Adrenal gland (tissue), 5 donors: ENCODE measurements around the gene DENND10.

Experiments used
- POLR2A ChIP-seq, 2 donors: fragments of 450-650 bp; IDR thresholded peaks; one replicate each; pipeline ENCODE4 v1.6.1; 2017; ENCODE audit warnings: antibody characterized with exemption in 2 of 2, mild to moderate bottlenecking in 2 of 2, moderate library complexity in 1 of 2
- TF ChIP-seq, protein P1 (sequence below), 6 experiments: fragments of 450-650 bp in 4 of 6; fragments of 200-600 bp in 2 of 6; sonication (generic) in 1 of 6; IDR thresholded peaks; 1 replicate in 5 of 6; 2 replicates in 1 of 6; pipeline versions ENCODE4 v1.5.1 to v1.8.0; 2016 to 2021; ENCODE audit warnings: antibody characterized with exemption in 6 of 6, mild to moderate bottlenecking in 2 of 6, moderate library complexity in 1 of 6
- donor health status: DM: no; HTN: no; CAD: no.

DNA sequence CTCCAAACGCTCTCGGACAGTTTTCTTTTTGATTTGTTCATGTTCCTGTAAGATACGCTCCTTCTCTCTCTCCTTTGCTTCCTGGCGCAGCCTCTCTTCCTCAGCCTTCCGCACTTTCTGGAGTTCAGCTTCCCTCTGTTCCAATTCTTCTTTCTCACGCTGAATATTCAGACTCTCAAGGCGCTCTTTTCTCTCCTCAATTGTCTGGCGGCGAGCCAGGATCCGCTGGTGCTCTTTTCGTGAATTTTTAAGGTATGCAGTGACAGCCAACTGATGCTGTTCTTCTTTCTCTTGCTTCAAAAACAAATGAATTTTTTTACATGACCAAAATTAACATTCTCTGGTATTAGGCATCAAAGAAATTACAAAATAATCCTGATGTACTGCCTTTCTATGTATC lies 45.9 kb upstream of the DENND10 start:
- TF ChIP-seq, protein P1, sequence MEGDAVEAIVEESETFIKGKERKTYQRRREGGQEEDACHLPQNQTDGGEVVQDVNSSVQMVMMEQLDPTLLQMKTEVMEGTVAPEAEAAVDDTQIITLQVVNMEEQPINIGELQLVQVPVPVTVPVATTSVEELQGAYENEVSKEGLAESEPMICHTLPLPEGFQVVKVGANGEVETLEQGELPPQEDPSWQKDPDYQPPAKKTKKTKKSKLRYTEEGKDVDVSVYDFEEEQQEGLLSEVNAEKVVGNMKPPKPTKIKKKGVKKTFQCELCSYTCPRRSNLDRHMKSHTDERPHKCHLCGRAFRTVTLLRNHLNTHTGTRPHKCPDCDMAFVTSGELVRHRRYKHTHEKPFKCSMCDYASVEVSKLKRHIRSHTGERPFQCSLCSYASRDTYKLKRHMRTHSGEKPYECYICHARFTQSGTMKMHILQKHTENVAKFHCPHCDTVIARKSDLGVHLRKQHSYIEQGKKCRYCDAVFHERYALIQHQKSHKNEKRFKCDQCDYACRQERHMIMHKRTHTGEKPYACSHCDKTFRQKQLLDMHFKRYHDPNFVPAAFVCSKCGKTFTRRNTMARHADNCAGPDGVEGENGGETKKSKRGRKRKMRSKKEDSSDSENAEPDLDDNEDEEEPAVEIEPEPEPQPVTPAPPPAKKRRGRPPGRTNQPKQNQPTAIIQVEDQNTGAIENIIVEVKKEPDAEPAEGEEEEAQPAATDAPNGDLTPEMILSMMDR (IDR thresholded peaks at IDR 0.05), result no peak
- no peak for TF ChIP-seq POLR2A (IDR thresholded peaks at IDR 0.05)
